OCI-M2 (cell line): ENCODE measurements around the gene KARS1.

Source experiments
- DNase-seq: peaks from one replicate; lab custom pipeline; 2025; ENCODE audit not compliant: unreplicated experiment; lab: John Stamatoyannopoulos, UW

The KARS1 gene

DNA sequence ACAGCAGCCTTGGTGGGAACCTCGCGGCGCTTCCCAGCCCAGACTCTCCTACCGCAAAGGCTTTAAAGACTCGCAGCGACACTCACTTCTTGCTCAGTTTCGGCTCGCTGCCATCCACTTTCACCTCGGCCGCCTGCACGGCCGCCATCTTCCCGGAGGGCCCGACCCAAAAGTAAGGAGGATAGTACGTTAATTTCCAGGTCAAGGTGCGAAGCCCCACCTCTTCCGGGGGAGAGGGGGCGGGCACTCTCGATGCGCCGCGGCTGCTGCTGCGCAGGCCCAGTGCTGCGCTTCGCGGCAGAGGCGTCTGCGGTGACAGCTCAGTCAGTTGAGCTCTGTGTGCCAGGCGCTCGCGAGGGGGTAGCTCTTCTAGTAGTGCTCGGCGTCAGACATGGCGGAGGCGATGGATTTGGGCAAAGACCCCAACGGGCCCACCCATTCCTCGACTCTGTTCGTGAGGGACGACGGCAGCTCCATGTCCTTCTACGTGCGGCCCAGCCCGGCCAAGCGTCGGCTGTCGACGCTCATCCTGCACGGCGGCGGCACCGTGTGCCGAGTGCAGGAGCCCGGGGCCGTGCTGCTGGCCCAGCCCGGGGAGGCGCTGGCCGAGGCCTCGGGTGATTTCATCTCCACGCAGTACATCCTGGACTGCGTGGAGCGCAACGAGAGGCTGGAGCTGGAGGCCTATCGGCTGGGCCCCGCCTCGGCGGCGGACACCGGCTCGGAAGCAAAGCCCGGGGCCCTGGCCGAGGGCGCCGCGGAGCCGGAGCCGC is at the start of gene KARS1, which contains the start of gene TERF2IP:
Gene KARS1, minus strand, starts transcription at position 174 of the 773 bp plus-strand sequence. Its CDS starts 26 bp downstream, at position 148.
Gene TERF2IP, plus strand, starts transcription at position 282 of the 773 bp plus-strand sequence. Its CDS starts 110 bp downstream, at position 392.
- DNase-seq: no peak

DNA sequence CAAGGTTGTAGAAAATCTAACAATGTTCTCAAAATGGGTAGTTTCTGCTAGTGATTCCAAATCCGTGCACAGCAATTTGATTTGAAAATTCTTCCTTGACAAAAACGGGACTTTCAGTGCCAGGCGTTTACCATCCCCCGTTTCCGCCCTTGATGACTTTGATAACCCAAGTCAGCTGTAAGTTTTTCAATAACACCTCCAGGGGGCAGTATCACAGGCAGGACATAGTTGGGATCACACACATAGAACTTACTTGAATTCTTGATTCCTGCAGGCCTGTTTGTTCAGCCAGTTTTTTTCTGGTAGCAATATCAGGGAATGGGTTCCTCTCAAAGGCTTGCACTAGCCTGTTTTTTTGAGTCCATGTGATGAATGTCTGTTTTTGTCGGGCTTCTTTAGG is 48.2 kb upstream of the KARS1 start:
- no peak for DNase-seq

DNA sequence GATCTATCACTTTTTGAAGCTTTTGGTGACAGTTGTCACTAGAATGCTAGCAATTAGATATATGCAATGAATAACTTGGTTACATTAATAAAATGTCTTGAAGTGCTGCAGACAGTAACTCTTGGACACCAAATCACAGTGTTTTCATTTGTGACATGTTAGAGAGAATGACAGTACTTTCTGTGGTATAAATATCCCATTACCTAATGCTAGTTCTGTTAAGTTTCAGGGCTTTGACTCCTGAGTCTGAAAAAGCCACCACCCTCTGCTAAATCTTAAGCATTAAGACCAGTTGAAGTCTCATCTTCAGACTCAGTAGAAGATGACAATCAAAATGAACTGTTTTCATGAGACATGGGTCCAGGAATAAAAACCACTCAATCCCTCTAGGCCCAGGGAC is 39.9 kb upstream of the KARS1 start:
- no peak for DNase-seq

DNA sequence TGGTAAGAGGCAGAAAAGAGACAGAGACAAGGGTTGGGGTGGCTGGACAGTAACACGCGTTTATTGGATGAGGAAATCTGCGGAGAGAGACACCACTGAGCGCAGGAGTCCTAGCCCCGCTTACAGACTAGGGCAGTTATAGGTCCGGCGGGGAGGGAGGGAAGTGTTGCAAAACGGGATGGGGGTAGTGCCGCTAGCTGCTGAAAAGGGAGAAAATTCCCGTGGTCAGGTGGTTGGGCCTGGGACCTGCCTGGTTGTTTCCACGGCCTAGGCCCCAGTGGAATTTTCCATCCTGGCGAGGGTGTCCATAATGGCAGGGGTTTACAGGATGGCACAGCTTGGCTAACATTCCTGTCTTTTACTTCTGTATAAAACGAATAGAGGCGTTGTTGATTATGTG is 34.8 kb upstream of the KARS1 start:
- no peak for DNase-seq

DNA sequence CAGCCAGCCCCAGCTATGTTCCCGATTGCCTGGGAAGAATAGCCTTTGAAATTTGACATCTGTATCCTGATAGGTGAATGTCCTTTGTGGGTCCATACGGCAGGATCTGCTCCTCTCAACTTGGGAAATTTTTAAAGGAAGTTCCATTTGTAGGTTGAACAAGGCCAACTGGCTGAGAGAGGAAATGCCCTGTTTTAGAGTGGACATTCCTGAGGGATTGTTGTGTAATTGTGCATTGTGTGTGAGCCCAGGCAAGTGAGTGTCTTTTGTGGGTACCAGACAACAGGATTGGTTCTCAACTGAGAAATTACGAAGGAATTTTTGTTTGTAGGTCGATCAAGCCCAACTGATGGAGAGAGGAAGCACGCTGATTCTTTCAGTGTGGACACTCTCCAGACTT is 31.9 kb upstream of the KARS1 start:
- no peak for DNase-seq

DNA sequence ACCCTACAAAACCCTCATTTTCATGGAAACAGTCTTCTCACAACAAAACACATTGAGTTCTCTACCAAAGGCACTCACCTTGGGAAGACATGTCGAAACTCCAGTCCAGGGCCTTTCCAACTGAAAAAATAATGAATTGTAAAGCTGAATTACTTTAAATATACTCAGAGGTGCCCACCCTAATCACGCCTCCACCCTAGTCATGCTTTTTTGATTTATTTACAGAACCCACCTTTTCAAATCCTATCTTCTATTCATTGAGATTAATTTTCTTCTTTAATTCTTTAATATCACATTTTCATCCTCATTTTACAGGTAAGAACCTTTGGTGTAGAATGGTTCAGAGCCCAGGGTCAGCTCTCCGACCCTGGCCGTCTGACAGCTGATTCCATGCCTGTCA is 29.4 kb upstream of the KARS1 start, which contains the start of gene CPHXL2:
Gene CPHXL2, minus strand, starts transcription at position 101 of the 400 bp plus-strand sequence. Its CDS starts 10 bp downstream, at position 91.
- no peak for DNase-seq

DNA sequence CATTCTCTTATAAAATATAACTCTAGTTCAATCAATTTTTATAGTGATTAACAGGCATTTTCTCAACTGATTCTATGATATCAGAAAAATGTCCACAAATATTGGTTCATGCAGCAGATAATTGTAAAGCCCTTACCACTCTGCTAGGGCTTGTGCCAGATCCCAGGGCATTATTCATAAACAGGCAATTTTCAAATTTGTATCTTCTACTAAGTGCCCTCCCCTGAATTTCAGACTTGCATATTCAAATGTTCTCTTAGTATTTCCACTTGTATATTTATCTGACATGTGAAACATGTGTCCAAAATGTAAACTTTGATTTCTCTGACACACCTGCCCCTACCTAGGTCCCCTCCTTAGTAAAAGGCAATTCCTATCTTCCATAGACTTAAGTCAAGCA is 20.0 kb upstream of the KARS1 start:
- no peak for DNase-seq

DNA sequence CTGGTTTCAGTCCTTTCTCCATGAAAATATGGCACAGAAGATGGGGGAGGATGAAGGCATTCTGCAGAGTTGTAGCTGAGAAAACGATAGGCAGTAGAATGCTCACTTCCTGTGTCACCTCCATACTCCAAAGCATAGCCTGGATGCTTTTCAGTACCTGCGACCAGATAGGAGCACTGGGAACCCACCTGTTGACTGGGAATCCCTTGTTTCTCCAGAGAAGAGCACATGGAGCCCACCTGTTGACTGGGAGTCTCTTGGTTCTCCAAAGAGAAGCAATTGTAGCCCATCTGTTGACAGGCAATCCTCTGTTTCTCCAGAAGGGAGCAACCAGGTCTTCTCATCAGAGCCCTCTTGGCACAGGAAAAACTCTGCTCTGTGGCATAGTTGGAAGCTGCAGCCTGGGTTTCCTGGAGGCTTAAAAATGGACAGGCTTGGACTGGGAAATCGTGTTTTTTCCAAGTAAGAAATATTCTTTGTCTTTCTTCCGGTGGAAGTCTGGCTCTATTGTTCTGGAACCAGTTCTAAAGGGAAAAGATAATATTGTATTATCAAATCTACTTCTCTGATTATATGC is 13.3 kb upstream of the KARS1 start:
- DNase-seq: no peak

DNA sequence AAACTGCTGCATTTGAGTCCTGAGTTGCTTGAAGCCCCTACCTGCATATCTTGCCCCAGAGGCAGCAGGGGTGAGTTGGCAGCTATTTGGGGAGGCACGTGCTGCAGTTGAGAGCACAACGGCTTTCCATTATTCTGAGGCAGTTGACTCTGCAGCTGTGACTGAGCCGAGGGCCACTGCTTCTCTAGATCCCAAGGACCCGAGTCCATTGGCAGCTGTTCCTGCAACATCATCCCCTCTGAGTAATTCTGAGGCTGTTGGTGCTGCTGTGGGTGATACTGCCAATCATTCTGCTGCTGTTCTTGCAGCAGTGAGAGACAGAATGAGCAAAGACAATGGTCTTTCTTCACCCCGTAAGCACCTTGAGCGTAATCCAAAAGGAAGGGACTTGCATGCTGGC is 12.9 kb upstream of the KARS1 start:
- DNase-seq: no peak

DNA sequence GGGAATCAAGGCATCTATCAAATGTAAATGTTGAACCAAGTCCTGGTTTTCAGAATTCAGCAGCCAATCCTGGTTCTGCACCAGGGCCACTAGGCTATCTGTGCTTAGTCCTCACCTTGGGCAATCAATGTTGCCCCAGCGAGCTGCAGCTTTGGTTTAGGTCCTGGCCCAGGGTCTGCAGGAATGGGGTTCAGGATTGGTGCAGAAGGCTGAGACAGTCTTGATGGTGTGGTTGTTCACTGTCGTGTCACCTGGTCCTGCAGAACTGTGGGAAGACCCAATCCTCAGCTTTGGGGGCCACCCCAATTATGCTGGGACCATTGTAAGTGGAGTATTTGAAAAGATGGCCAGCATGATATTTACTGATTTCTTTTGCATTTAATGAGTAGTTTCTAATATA is 10.7 kb upstream of the KARS1 start:
- DNase-seq: no peak

DNA sequence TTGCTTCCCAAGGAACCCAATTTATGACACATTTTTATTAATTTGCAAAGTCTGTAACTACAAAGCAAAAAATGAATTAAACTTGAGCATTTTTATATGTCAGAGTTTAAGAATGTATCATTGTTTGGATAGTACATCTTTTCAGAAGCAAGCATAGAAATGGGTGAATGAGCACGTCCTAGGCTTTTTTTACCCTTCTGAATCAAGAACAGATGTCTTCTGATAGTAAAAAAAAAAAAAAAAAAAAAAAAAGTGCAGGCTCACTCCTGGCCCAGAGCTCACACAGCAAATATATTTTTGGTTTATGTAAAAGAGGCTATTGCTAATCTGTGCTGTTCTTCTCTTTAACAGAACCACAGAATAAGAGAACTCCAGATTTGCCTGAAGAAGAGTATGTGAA is 6.5 kb upstream of the KARS1 start:
- no peak for DNase-seq

DNA sequence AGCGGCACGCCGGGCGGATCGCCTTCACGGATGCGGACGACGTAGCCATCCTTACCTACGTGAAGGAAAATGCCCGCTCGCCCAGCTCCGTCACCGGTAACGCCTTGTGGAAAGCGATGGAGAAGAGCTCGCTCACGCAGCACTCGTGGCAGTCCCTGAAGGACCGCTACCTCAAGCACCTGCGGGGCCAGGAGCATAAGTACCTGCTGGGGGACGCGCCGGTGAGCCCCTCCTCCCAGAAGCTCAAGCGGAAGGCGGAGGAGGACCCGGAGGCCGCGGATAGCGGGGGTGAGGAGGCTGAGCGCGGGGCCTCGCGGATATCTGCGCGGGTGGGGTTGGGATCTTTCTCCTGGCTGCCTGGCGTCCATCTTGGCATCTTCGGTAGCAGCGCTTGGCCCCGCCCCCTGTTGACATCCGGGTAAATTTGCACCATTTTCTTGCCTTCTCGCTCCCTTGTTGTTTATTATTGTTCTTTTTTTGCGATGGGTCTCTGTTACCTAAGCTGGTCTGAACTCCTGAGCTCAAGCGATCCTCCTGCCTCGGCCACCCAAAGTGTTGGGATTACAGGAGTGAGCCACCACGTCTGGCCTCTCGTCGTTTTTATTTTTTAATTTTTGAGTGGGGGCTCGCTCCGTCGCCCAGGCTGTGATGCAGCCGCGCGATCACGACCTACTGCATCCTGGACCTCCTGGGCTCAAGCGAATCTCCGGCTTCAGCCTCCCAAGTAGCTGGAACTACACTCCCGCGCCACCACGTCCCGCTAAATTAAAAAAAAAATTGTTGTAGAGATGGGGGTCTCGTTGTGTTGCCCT is 1.0 kb upstream of the KARS1 start:
- DNase-seq: no peak

DNA sequence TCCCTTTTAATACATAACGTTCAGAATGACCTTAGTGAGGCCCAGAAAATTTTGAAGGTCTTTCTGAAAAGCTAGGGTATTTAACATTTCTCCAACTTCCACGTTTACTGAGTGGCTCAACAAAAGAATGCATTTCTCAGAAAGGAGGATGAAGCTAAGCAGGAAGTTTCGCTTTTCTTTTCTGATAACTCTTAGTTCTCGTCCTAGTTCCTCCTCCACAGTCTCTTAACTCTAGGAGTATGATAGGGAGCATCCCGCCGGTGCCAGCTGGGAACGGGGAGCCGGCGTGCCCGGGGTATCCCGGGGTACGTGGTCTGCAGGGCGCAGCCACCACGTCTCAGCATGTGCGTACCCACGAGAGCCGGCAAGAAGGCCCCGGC is 363 bp downstream of the KARS1 start:
- no peak for DNase-seq

DNA sequence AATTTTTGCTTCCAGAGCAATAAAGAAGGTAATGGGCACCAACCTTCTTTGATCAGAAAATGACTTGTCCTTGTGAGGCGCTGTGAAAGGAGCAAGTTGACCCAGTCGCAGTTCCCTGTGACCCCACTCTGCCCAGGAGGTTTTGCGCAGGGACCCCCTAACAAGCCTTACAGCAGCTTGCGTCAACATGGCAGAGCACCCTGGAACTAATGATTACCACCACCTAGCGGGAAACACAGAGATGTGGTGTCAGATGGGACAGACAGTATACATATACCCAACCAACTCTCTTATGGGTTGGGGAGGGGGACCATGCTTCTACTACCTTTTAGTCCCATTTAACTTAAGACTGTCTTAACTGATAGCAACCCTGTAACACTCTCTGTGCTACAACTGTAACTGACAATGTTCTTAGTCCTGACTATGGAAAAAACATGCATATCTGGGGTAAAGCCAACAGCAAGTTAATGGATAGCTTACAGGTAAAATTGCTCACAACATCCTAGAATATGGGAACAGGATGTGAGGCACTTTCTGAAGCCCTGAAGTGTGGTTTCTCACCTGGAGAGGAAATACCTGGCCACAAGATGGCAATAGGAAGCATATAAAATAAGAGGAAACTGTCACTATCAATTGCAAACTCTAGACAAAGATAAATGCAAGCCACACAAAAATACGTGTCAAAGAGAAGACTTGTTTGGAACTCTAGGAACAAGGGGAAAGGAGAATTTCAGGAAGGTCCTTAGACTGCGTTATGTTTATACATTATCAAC is 3.0 kb downstream of the KARS1 start:
- DNase-seq: no peak

DNA sequence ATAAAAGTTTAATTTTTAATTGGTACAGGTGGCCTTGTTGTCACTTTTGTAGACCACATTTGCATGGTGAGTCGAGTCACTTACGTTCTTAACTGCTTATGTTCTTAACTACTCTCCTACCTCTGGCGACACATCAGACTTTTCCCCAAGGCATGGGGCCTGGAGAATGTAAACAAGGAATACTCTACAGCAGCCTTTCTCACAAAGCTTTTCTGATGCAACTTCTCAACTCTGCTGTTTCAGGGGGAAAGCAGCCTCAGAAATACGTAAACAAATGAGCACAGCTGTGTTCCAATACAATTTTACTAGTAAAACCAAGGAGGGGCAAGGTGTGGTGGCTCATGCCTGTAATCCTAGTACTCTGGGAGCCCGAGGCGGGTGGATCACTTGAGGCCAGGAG is 6.9 kb downstream of the KARS1 start:
- no peak for DNase-seq

DNA sequence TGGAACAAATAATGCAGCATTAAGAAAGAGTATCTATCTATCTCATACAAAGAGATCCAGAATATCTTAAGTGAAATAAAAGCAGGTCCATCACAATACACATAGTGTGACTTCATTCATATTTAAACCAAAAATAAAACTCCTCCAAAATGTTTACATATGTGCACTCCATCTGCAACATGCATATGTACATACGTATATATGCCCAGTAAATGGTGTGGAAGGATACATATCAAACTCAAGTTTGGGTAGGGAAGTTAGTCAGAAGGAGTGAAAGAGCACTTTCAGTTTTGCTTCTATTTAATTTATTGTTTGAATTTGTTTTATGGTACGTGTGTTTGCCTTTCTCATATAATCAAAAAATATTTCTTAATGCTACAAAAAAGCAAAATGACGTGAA is 12.4 kb downstream of the KARS1 start:
- no peak for DNase-seq

DNA sequence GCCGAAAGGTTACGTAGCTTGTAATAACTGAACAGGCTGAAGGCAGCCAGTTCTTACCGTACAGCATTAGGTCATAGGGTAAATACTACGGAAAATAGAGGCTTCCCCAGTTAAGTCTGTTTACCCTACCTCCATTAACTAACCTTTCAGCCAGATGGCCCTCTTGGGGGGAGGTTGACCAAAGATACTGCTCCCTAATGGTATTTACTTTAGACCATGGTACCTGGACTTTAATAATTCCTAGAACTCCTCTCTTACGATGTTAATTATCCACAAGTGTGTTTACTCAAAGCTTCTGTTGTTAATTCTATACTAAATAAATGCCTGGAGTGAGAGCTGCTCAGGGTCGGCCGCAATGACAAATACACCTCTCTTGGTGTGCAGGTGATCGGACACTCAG is 14.6 kb downstream of the KARS1 start:
- no peak for DNase-seq

DNA sequence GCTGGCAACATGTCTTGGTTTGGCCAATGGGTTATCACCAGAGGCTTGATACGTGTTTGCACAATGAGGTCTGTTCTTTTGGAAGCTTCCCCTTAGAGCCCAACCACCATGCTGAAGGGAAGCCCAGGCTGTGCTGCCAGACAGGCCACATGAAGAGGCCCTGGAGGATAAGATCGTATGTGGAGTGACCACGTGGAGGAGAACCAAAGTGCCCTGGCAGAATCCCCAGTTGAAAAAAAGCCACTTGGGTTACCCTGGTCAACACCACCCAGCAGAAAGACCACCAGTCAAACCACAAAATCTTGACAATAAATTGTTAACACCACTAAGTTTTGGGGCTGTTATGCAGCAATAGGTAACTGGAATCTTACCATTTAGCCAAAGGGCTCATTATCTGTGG is 17.4 kb downstream of the KARS1 start:
- no peak for DNase-seq

DNA sequence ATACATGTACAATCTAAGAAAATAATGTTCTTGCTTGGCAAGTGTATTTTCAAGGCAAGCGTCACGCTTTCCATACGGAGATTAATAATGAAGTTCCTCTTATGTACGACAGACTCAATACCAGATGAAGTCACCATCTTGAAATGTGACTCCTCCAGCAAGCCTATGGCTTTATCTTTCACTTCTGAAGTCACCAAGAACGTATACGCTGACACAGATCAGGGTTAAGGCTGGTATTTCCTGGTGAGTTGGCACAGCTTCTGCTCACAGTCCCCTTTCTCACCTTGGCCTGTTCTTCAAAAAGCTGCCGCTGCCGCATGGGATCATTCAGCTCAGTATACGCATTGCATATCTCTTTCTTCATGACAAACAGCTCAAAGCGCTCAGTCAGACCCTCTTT is 18.3 kb downstream of the KARS1 start:
- no peak for DNase-seq

DNA sequence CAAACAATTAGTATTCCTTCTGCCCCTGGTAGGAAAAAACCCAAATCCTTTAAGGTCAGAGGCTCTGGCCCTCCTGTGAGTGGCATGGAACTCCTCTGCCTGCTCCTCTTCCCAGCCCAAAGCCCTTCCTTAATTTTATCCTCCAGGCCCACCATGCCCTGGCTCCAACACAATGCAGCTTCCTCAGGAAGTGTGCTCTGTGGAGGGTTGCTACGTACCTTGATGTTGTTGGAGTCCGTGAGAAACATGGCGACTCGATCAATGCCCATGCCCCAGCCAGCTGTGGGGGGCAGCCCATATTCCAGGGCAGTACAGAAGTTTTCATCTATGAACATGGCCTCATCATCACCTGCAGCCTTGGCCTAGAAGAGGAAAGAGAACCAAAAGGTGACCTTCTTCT is 19.1 kb downstream of the KARS1 start:
- no peak for DNase-seq

DNA sequence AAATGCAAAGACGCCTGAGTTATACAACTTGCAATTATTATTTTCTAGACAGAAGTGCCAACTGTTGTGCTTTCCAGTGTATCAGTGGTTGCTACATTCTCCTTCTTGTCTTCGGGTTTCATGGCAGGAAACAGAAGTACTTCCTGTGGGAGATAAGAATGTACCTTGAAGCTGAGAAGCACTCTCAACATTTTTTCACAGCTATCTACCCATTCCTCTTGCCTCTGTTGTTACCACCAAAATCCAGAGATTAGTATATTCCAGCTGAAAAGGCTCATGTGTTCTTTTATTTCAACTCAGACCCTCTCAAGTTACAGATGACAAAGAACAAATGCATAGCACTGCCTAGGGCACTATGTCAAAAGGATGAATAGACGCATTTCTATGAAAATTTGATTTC is 19.6 kb downstream of the KARS1 start:
- no peak for DNase-seq
